Calu3 (cell line): ENCODE data around the gene ATP6V1G1. TPM values are rescaled to one million over a fixed set of nuclear protein-coding genes. Genes with fewer than 3 reads are reported as not detected.

Source experiments
- BruUV-seq: library from RNA; stranded (reverse); fragments of 400-500 nt; replicated peaks from 2 replicates; lab custom pipeline; 2021; lab: Mats Ljungman, UMichigan
- CTCF ChIA-PET: fragments of 300-600 bp; sonication (Branson Sonifier 250); formaldehyde crosslinking; loops from one replicate; lab custom pipeline; 2022; ENCODE audit warnings: antibody characterized with exemption; lab: Charles Lee
- DNase-seq: peaks from one replicate; pipeline ENCODE4 v3.0.0; 2022
- H3K27ac Mint-ChIP-seq: one replicate; pipeline ENCODE4 v1.8.0; 2022; ENCODE audit warnings: mixed read lengths; ENCODE audit not compliant: unreplicated experiment
- H3K27me3 Mint-ChIP-seq: one replicate; pipeline ENCODE4 v1.8.0; 2022; ENCODE audit warnings: mixed read lengths; ENCODE audit not compliant: unreplicated experiment
- H3K36me3 Mint-ChIP-seq: one replicate; pipeline ENCODE4 v1.8.0; 2022; ENCODE audit warnings: mild to moderate bottlenecking, moderate library complexity, mixed read lengths; ENCODE audit not compliant: insufficient read depth, unreplicated experiment
- H3K4me1 Mint-ChIP-seq: one replicate; pipeline ENCODE4 v1.8.0; 2022; ENCODE audit warnings: mild to moderate bottlenecking, low read depth, mixed read lengths; ENCODE audit not compliant: unreplicated experiment
- H3K4me3 Mint-ChIP-seq: one replicate; pipeline ENCODE4 v1.8.0; 2022; ENCODE audit warnings: mild to moderate bottlenecking, low read depth, moderate library complexity, mixed read lengths; ENCODE audit not compliant: unreplicated experiment
- H3K9me3 Mint-ChIP-seq: one replicate; pipeline ENCODE4 v1.8.0; 2022; ENCODE audit warnings: low read depth, mixed read lengths; ENCODE audit not compliant: unreplicated experiment
- intact Hi-C: fragments of 100-400 bp; cut with micrococcal nuclease; formaldehyde crosslinking; loops from one replicate; pipeline ENCODE4 v1.10.0; 2022; ENCODE audit not compliant: unreplicated experiment
- total RNA-seq: library from RNA; stranded (reverse); gene quantifications from 2 replicates; pipeline ENCODE4 v1.2.3, GENCODE V29; 2022
- TF ChIP-seq, protein P1 (sequence below): fragments of 200-600 bp; IDR thresholded peaks from one replicate; pipeline ENCODE4 v1.8.0; 2022; ENCODE audit warnings: antibody characterized with exemption; ENCODE audit not compliant: unreplicated experiment

The ATP6V1G1 gene
- total RNA-seq, 1 experiment from 2014 or later: 50.1 TPM

DNA sequence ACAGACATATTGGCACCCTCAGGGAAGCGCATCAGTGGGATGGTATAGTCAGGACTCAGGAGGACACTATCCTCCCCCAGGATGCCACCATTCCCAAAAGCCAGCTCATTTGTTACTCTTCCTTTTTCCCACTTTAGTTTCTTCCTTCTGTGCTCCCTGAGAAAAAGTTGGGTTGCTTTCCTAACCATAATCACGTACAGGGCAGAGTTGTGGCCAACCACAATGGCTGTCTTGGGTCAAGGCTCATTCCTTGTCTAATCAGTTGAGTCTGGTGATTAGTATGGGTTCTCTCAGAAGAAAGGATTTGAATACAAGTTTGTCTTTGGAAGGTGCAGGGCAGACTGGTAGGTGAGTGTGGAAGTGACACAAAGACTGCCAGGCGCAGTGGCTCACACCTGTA lies 26.6 kb upstream of the ATP6V1G1 start:
- H3K4me1 Mint-ChIP-seq: no peaks in the 10 kb centered on the region
- no peaks in the 10 kb centered on the region for H3K36me3 Mint-ChIP-seq
- H3K9me3 Mint-ChIP-seq: no peaks in the 10 kb centered on the region
- DNase-seq: no peak
- TF ChIP-seq, protein P1, sequence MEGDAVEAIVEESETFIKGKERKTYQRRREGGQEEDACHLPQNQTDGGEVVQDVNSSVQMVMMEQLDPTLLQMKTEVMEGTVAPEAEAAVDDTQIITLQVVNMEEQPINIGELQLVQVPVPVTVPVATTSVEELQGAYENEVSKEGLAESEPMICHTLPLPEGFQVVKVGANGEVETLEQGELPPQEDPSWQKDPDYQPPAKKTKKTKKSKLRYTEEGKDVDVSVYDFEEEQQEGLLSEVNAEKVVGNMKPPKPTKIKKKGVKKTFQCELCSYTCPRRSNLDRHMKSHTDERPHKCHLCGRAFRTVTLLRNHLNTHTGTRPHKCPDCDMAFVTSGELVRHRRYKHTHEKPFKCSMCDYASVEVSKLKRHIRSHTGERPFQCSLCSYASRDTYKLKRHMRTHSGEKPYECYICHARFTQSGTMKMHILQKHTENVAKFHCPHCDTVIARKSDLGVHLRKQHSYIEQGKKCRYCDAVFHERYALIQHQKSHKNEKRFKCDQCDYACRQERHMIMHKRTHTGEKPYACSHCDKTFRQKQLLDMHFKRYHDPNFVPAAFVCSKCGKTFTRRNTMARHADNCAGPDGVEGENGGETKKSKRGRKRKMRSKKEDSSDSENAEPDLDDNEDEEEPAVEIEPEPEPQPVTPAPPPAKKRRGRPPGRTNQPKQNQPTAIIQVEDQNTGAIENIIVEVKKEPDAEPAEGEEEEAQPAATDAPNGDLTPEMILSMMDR: no peak
- H3K27ac Mint-ChIP-seq: no peak overlapping the region
- intact Hi-C loops: no loop called here
- CTCF ChIA-PET: interaction anchor here (0.7 kb wide), 1 partner anchor 343 kb away, joined by 3 read pairs; no protein-coding TSS in a partner anchor
- H3K4me3 Mint-ChIP-seq: no peak overlapping the region
- H3K27me3 Mint-ChIP-seq: no peaks in the 10 kb centered on the region
- BruUV-seq: no TSS peak

DNA sequence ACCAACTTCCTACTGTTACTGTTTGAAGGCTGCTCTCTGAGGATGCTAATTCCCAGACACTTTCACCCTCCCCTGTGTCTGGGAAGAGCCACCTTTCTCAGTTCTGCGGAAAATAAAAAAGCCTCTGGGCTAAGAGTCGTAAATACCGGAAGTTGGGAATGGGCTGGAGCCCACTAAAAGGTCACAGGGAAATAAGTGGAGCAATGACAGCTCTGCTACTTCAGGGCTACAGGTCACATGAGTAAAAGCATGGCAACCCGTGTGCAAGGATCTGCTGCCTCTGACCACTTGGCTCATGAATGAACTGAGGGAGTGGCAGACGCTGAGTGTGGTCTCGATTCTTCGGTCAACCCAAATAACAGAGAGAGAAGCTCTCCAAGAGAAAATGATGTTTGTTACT lies 25.8 kb upstream of the ATP6V1G1 start:
- TF ChIP-seq, protein P1: no peak
- CTCF ChIA-PET: no interaction called here
- Mint-ChIP-seq H3K27ac (no peak overlapping the region), H3K36me3 (no peaks in the 10 kb centered on the region), H3K4me3 (no peak overlapping the region), H3K27me3 (no peaks in the 10 kb centered on the region), H3K4me1 (no peaks in the 10 kb centered on the region), H3K9me3 (no peaks in the 10 kb centered on the region)
- no peak for DNase-seq
- intact Hi-C loops: no loop called here
- no TSS peak for BruUV-seq

DNA sequence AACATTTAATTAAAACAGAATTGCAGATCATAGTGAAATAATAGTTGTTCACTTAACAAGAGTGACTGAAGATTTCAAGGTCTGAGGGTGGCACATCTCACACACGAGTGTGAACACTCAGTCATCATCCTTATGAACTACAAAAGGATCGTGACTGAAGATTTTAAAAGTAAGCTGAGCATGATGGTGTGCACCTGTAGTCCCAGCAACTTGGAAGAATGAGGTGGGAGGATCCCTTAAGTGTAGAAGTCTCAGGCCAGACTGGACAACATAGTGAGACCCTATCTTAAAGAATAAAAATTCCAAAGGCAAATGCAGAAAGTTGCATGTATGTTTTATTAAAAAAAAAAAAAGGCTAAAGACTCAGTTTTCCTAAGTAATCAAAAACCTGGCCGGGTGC lies 22.4 kb upstream of the ATP6V1G1 start:
- no peak overlapping the region for H3K4me3 Mint-ChIP-seq
- no peak overlapping the region for H3K27ac Mint-ChIP-seq
- H3K4me1 Mint-ChIP-seq: no peaks in the 10 kb centered on the region
- no peaks in the 10 kb centered on the region for H3K36me3 Mint-ChIP-seq
- CTCF ChIA-PET: no interaction called here
- intact Hi-C loops: no loop called here
- DNase-seq: no peak
- no peaks in the 10 kb centered on the region for H3K9me3 Mint-ChIP-seq
- BruUV-seq: no TSS peak
- no peaks in the 10 kb centered on the region for H3K27me3 Mint-ChIP-seq
- TF ChIP-seq, protein P1: no peak

DNA sequence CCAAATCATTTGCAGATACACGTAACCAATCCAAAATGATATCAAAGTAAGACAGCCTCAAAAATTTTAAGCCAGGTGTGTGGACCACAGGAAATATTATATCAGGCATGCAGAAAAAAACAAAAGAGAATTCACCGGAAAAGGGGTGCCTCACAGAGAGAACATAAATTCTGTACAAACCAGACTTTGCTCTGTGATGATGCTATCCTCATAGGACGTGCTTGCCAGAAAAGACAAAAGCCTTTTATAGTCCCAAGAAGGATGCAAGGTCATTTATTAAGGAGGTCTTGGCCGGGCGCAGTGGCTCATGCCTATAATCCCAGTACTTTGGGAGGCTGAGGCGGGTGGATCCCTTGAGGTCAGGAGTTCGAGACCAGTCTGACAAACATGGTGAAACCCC lies 16.8 kb upstream of the ATP6V1G1 start:
- H3K4me3 Mint-ChIP-seq: no peak overlapping the region
- H3K9me3 Mint-ChIP-seq: no peaks in the 10 kb centered on the region
- peaks cover 4% of the 10 kb centered on the region for H3K27me3 Mint-ChIP-seq
- DNase-seq: no peak
- CTCF ChIA-PET: interaction anchor here (0.6 kb wide), 1 partner anchor 28 kb away, joined by 3 read pairs; no protein-coding TSS in a partner anchor
- H3K4me1 Mint-ChIP-seq: no peaks in the 10 kb centered on the region
- intact Hi-C loops: no loop called here
- H3K36me3 Mint-ChIP-seq: no peaks in the 10 kb centered on the region
- H3K27ac Mint-ChIP-seq: no peak overlapping the region
- TF ChIP-seq, protein P1: no peak
- BruUV-seq: no TSS peak
